ENCODE data around the gene HEATR3. TPM values are rescaled to one million over a fixed set of nuclear protein-coding genes. Genes with fewer than 3 reads are reported as not detected.
A peak's percentile ranks its signal among the peaks of the same experiment; 100 is the strongest.

Gene HEATR3
- total and polyA plus RNA-seq, 8 donors, result 2.5 to 12.2 (median 7.6) TPM

DNA sequence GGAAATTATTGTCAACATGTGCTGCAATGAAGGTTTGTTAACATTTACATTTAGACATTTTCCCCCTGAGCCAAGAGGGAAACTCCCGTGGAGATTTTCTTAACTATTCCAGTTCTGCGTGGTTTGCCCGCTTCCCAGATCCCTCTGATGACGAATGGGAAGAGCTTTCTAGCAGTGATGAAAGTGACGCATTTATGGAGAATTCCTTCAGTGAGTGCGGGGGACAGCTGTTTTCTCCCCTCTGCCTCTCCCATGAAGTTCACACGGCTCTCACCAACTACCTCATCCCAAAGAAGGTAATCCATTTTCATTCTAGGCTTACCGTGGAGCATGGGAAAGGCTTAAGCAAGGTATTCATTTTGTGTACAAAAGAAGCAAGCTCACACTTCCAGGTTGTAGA lies 18.2 kb downstream of the HEATR3 start:
- no peak for DNase-seq
- no peaks in the 10 kb centered on the region for H3K4me1 ChIP-seq
- peaks cover 0 to 55% (median 4%) of the 10 kb centered on the region in 3 donors for H3K36me3 ChIP-seq
- no peak for FAIRE-seq
- WGBS, 2 donors, result 84 to 87% methylated on average over 8 of the region's 8 CpGs
- no peak for ATAC-seq
- no peaks in the 10 kb centered on the region for H3K9me3 ChIP-seq
- H3K27me3 ChIP-seq, result no peaks in the 10 kb centered on the region
- no peak overlapping the region for H3K27ac ChIP-seq
- no peak overlapping the region for H3K4me3 ChIP-seq
- TF ChIP-seq, protein P1, sequence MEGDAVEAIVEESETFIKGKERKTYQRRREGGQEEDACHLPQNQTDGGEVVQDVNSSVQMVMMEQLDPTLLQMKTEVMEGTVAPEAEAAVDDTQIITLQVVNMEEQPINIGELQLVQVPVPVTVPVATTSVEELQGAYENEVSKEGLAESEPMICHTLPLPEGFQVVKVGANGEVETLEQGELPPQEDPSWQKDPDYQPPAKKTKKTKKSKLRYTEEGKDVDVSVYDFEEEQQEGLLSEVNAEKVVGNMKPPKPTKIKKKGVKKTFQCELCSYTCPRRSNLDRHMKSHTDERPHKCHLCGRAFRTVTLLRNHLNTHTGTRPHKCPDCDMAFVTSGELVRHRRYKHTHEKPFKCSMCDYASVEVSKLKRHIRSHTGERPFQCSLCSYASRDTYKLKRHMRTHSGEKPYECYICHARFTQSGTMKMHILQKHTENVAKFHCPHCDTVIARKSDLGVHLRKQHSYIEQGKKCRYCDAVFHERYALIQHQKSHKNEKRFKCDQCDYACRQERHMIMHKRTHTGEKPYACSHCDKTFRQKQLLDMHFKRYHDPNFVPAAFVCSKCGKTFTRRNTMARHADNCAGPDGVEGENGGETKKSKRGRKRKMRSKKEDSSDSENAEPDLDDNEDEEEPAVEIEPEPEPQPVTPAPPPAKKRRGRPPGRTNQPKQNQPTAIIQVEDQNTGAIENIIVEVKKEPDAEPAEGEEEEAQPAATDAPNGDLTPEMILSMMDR (IDR thresholded peaks at IDR 0.05), result no peak
- intact Hi-C loops (cut with DNase I), result no loop called here

DNA sequence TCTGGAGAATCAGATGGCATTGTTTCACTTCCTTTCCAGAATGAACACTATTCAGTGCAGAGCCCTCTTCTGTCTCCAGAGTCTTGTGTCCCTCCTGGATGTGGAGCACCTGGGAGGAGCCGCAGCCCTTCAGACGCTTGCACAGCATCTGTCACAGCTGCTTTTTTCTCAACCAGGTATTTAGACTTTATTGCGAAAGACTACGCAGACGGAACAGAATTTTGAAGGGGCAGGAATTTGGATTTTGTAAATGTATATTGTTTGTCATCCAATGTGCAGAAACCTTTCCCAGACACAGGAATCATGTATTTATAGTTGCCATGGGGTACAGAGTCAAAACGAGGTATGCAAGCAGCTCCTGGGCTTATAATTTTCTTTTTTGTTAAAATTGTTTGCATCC lies 20.4 kb downstream of the HEATR3 start:
- 88 to 90% methylated on average over 6 of the region's 6 CpGs for WGBS, 2 donors
- DNase-seq, result no peak
- H3K27me3 ChIP-seq, result no peaks in the 10 kb centered on the region
- TF ChIP-seq, protein P1 (IDR thresholded peaks at IDR 0.05), result no peak
- no peak overlapping the region for H3K27ac ChIP-seq
- no peak overlapping the region for H3K4me3 ChIP-seq
- ATAC-seq, result no peak
- no peaks in the 10 kb centered on the region for H3K4me1 ChIP-seq
- FAIRE-seq, result no peak
- peaks cover 0 to 46% (median 4%) of the 10 kb centered on the region in 3 donors for H3K36me3 ChIP-seq
- intact Hi-C loops (cut with DNase I), result no loop called here
- H3K9me3 ChIP-seq, result no peaks in the 10 kb centered on the region

DNA sequence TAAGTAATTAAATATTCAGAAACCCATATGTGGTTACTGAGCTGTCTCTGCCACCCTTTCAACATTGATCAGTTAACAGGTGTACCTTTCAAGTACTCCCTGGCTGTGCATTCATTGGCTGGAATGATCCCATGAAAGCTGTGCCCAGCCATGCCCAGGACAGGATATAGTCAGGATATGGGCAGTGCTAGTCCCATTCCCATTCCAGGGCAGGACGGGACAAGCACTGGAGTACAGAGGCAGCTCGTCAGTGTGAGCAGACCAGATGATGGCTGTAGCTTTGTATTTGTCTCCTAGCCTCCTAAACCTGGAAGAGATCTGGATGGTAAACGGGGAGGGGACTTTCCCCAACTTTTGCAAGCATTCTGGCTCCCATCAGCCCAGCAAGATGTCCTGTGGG lies 22.5 kb downstream of the HEATR3 start:
- WGBS, 2 donors, result 87 to 91% methylated on average over 3 of the region's 3 CpGs
- H3K36me3 ChIP-seq, result peaks cover 0 to 46% (median 4%) of the 10 kb centered on the region in 3 donors
- intact Hi-C loops (cut with DNase I), result no loop called here

DNA sequence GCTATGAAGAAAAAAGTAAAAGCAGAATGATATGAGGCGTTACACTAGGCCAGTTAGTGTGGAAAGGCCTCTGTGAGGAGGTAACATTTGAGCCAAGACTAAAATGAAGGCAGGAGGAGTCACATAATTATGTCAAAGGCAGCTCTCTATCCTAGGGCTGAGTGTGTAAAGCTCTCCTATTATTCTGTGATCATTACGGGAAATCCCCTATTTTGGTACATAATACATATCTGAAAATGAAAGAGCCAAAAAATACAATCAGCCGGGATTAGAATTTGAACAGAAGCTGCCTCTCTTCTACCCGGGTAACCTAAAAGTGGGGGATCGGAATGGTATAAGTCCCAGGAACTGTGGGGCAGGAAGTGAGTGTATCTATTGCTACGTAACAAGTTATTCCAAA lies 27.1 kb downstream of the HEATR3 start:
- Histone ChIP-seq H3K4me3 (no peak overlapping the region), H3K27me3 (no peaks in the 10 kb centered on the region), H3K4me1 (no peaks in the 10 kb centered on the region), H3K27ac (peak overlapping the region in 1 of 4 donors; percentile 30), H3K9me3 (no peaks in the 10 kb centered on the region), H3K36me3 (peaks cover 0 to 11% (median 0%) of the 10 kb centered on the region in 3 donors)
- intact Hi-C loops (cut with DNase I), result no loop called here
- FAIRE-seq (no peak), ATAC-seq (no peak), DNase-seq (no peak)
- TF ChIP-seq, protein P1 (IDR thresholded peaks at IDR 0.05), result no peak
- 94 to 95% methylated on average over 6 of the region's 6 CpGs for WGBS, 2 donors

More for the DNA sequence above, 22.5 kb downstream of the HEATR3 start:
- Histone ChIP-seq H3K27ac (no peak overlapping the region), H3K4me1 (no peaks in the 10 kb centered on the region), H3K4me3 (no peak overlapping the region), H3K9me3 (no peaks in the 10 kb centered on the region), H3K27me3 (no peaks in the 10 kb centered on the region)
- TF ChIP-seq, protein P1 (IDR thresholded peaks at IDR 0.05), result no peak
- FAIRE-seq (no peak), DNase-seq (no peak), ATAC-seq (no peak)

DNA sequence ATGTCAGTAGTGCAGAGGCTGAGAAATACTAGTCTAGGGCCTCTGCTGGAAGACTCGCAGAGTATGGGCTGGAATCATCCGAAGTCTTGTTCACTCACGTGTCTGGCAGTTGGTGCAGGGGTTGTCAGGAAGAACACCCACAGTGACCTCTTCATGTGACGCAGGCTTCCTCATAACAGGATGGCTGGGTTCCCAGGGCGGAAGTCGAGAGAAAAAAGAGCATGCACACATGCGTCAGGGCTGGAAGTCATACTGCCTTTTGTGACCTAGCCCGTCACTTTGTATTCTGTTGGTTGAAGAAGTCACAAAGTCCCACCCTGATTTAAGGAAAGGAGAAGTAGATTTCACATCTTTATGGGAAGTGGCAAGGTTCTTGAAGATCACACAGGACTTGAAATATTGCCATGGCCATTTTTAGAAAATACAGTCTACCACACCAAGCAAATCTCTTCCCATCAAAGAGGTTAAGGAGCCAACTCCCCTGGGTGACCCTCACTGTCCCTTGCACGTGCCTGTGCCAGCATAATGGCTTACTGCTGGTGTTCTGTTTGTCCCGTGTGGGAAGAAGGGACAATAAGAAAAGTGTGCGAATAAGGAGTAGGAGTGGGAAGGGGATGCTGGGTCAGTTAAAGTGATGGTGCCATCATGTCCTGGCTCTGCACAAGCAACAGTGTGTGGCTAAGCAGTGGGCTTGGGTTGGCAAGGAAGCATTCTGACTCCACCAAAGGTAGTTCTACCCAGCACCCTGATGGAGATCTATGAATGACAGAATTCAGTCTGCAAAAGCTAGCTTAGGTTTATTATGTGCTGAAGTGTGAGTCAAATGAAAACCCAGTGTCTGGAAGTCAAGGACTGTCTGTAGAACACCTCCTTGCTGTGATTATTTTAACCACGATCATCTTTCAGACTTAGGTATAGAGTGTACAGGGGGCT lies 28.1 kb downstream of the HEATR3 start:
- 84 to 88% methylated on average over 12 of the region's 12 CpGs for whole genome bisulfite sequencing, 2 donors
- Histone ChIP-seq H3K27ac (peak overlapping the region in 2 of 4 donors; percentile 32 to 67), H3K27me3 (no peaks in the 10 kb centered on the region), H3K36me3 (peaks cover 0 to 1% (median 0%) of the 10 kb centered on the region in 3 donors), H3K9me3 (no peaks in the 10 kb centered on the region), H3K4me1 (no peaks in the 10 kb centered on the region), H3K4me3 (no peak overlapping the region)
- ATAC-seq (peak in 3 of 4 donors; percentile 48 to 87 (median 84)), FAIRE-seq (no peak), DNase-seq (peak in 3 of 6 donors; percentile 14 to 63 (median 20))
- intact Hi-C loops (cut with DNase I), result no loop called here
- TF ChIP-seq, protein P1 (IDR thresholded peaks at IDR 0.05), result no peak

Measured in pancreas (tissue), 10 donors.